Measurements from ENCODE around the gene TAF10. TPM values are rescaled to one million over a fixed set of nuclear protein-coding genes. Genes with fewer than 3 reads are reported as not detected.

Gene TAF10
- total RNA-seq, 1 donor from 2014 or later: 154 TPM

- DNase-seq: no peak
- no peaks in the 10 kb centered on the region for H3K36me3 Mint-ChIP-seq (ENCODE audit: low read depth)
- no peak for ATAC-seq (ENCODE audit: low read depth)
- H3K4me3 Mint-ChIP-seq: peak overlapping the region; percentile 71
- ChIA-PET POLR2A (interaction anchor here (0.7 to 1.6 kb wide), 2 partner anchors 32 to 37 kb away, joined by 3 to 5 read pairs; partner anchors contain the start of gene TPP1), CTCF (no interaction called here)
- no peak for TF ChIP-seq CTCF (IDR thresholded peaks at IDR 0.05)
- peaks cover 3% of the 10 kb centered on the region for H3K4me1 Mint-ChIP-seq
- H3K27ac Mint-ChIP-seq: no peak overlapping the region
- H3K9me3 Mint-ChIP-seq: no peaks in the 10 kb centered on the region
- H3K27me3 Mint-ChIP-seq: peaks cover 6% of the 10 kb centered on the region
- intact Hi-C loops (cut with micrococcal nuclease): no loop called here
These were observed 44.5 kb upstream of the TAF10 start for GRCh38 chr11:6656584-6656915.

GRCh38 chr11:6655790-6656583 is 44.0 kb upstream of the TAF10 start, which contains the start of gene DCHS1:
Gene DCHS1 (minus strand): TSS chr11:6655809. CDS start chr11:6641613, 14,196 bp downstream.
- intact Hi-C loops (cut with micrococcal nuclease): loop anchor here (1.0 kb wide), 1 partner anchor 27 kb away; the partner anchor contains the start of gene MRPL17
- Mint-ChIP-seq H3K9me3 (no peaks in the 10 kb centered on the region), H3K4me3 (peak within 1 kb of the TSS; percentile 71), H3K36me3 (ENCODE audit: low read depth) (no peaks in the 10 kb centered on the region), H3K27me3 (peaks cover 6% of the 10 kb centered on the region), H3K4me1 (peaks cover 3% of the 10 kb centered on the region), H3K27ac (no peak within 1 kb of the TSS)
- CTCF ChIA-PET: no interaction called here
- no peak for TF ChIP-seq CTCF (IDR thresholded peaks at IDR 0.05)
- POLR2A ChIA-PET: interaction anchor here (0.7 to 1.6 kb wide), 3 partner anchors 33 to 44 kb away, joined by 3 to 5 read pairs (median 3); partner anchors contain the start of genes TAF10 and TPP1
- ATAC-seq (ENCODE audit: low read depth) (peak; percentile 38), DNase-seq (no peak)

- no peak for TF ChIP-seq CTCF (IDR thresholded peaks at IDR 0.05)
- peaks cover 6% of the 10 kb centered on the region for H3K27me3 Mint-ChIP-seq
- no peak overlapping the region for H3K27ac Mint-ChIP-seq
- CTCF ChIA-PET: no interaction called here
- POLR2A ChIA-PET: interaction anchor here (1.0 to 1.6 kb wide), 2 partner anchors 36 to 43 kb away, joined by 3 to 5 read pairs; partner anchors contain the start of genes TAF10 and TPP1
- peaks cover 3% of the 10 kb centered on the region for H3K4me1 Mint-ChIP-seq
- no peak for DNase-seq
- H3K36me3 Mint-ChIP-seq (ENCODE audit: low read depth): no peaks in the 10 kb centered on the region
- peak; percentile 53 for ATAC-seq (ENCODE audit: low read depth)
- intact Hi-C loops (cut with micrococcal nuclease): loop anchor here (1.0 kb wide), 1 partner anchor 28 kb away; the partner anchor contains the start of gene MRPL17
- no peak overlapping the region for H3K4me3 Mint-ChIP-seq
- no peaks in the 10 kb centered on the region for H3K9me3 Mint-ChIP-seq
These were observed 43.2 kb upstream of the TAF10 start for GRCh38 chr11:6655020-6655789.

GRCh38 chr11:6654281-6655019 is 42.4 kb upstream of the TAF10 start:
- H3K9me3 Mint-ChIP-seq: no peaks in the 10 kb centered on the region
- intact Hi-C loops (cut with micrococcal nuclease): loop anchor here (1.0 kb wide), 1 partner anchor 29 kb away; the partner anchor contains the start of gene MRPL17
- no peaks in the 10 kb centered on the region for H3K36me3 Mint-ChIP-seq (ENCODE audit: low read depth)
- TF ChIP-seq CTCF (IDR thresholded peaks at IDR 0.05): no peak
- ATAC-seq (ENCODE audit: low read depth): no peak
- CTCF ChIA-PET: no interaction called here
- peaks cover 3% of the 10 kb centered on the region for H3K4me1 Mint-ChIP-seq
- H3K27me3 Mint-ChIP-seq: peaks cover 6% of the 10 kb centered on the region
- H3K4me3 Mint-ChIP-seq: no peak overlapping the region
- H3K27ac Mint-ChIP-seq: no peak overlapping the region
- no peak for DNase-seq
- POLR2A ChIA-PET: interaction anchor here (0.7 to 1.0 kb wide), 2 partner anchors 43 to 70 kb away, joined by 3 read pairs; partner anchors contain the start of gene TAF10

Measured in activated B cell treated with CpG ODN at 0.5 μM for 24 hours (primary cell).